ENCODE results near the gene MCF2L.

MCF2L gene

GRCh38 chr13:113086991-113087922, 118.2 kb downstream of the MCF2L start:
- in situ Hi-C loops (cut with HindIII; ENCODE audit: low sequenced_read_pairs): no loop called here
- no peak for DNase-seq (ENCODE audit: low read depth, low spot score)
- no peak for TF ChIP-seq CTCF (IDR thresholded peaks at IDR 0.05; ENCODE audit: low read depth, low read length)
- H3K4me3 ChIP-seq (ENCODE audit: low read depth, low read length): no peak overlapping the region

- no peak for TF ChIP-seq CTCF (IDR thresholded peaks at IDR 0.05; ENCODE audit: low read depth, low read length)
- in situ Hi-C loops (cut with HindIII; ENCODE audit: low sequenced_read_pairs): no loop called here
- no peak for DNase-seq (ENCODE audit: low read depth, low spot score)
- no peak overlapping the region for H3K4me3 ChIP-seq (ENCODE audit: low read depth, low read length)
Measured at GRCh38 chr13:113087923-113088690, 119.1 kb downstream of the MCF2L start.

GRCh38 chr13:113088691-113089020, 119.6 kb downstream of the MCF2L start:
- no peak for TF ChIP-seq CTCF (IDR thresholded peaks at IDR 0.05; ENCODE audit: low read depth, low read length)
- DNase-seq (ENCODE audit: low read depth, low spot score): no peak
- H3K4me3 ChIP-seq (ENCODE audit: low read depth, low read length): no peak overlapping the region
- in situ Hi-C loops (cut with HindIII; ENCODE audit: low sequenced_read_pairs): no loop called here

GRCh38 chr13:113089693-113090414, 120.8 kb downstream of the MCF2L start:
- in situ Hi-C loops (cut with HindIII; ENCODE audit: low sequenced_read_pairs): no loop called here
- TF ChIP-seq CTCF (IDR thresholded peaks at IDR 0.05; ENCODE audit: low read depth, low read length): no peak
- no peak for DNase-seq (ENCODE audit: low read depth, low spot score)
- H3K4me3 ChIP-seq (ENCODE audit: low read depth, low read length): no peak overlapping the region

- in situ Hi-C loops (cut with HindIII; ENCODE audit: low sequenced_read_pairs): no loop called here
- no peak overlapping the region for H3K4me3 ChIP-seq (ENCODE audit: low read depth, low read length)
- TF ChIP-seq CTCF (IDR thresholded peaks at IDR 0.05; ENCODE audit: low read depth, low read length): no peak
- DNase-seq (ENCODE audit: low read depth, low spot score): no peak
Measured at GRCh38 chr13:113090415-113090770, 121.4 kb downstream of the MCF2L start.

GRCh38 chr13:113090806-113091205, 121.8 kb downstream of the MCF2L start:
- in situ Hi-C loops (cut with HindIII; ENCODE audit: low sequenced_read_pairs): no loop called here
- no peak overlapping the region for H3K4me3 ChIP-seq (ENCODE audit: low read depth, low read length)
- DNase-seq (ENCODE audit: low read depth, low spot score): no peak
- no peak for TF ChIP-seq CTCF (IDR thresholded peaks at IDR 0.05; ENCODE audit: low read depth, low read length)

Data from astrocyte of the spinal cord (primary cell).